Smooth muscle cell (in vitro differentiated cells): ENCODE measurements around the gene HMX2. TPM values are rescaled to one million over a fixed set of nuclear protein-coding genes. Genes with fewer than 3 reads are reported as not detected.

Source experiments
- DNase-seq: peaks from one replicate; lab custom pipeline; 2025; ENCODE audit not compliant: unreplicated experiment; lab: John Stamatoyannopoulos, UW
- H2AFZ ChIP-seq: fragments of 200-600 bp; sonication (generic); 2 replicates; pipeline ENCODE4 v1.6.0; 2016; ENCODE audit warnings: antibody characterized with exemption, low read depth, mild to moderate bottlenecking
- H3F3A ChIP-seq: fragments of 200-600 bp; sonication (generic); 2 replicates; pipeline ENCODE4 v1.6.0; 2017; ENCODE audit warnings: antibody characterized with exemption, low read depth
- H3K27ac ChIP-seq: fragments of 200-600 bp; sonication (generic); 2 replicates; pipeline ENCODE4 v1.5.1; 2016; ENCODE audit warnings: low read depth, mild to moderate bottlenecking
- H3K27me3 ChIP-seq: fragments of 200-600 bp; sonication (generic); 2 replicates; pipeline ENCODE4 v1.6.1; 2016; ENCODE audit warnings: low read depth, mild to moderate bottlenecking
- H3K36me3 ChIP-seq: fragments of 200-600 bp; sonication (generic); 2 replicates; pipeline ENCODE4 v1.5.1; 2016; ENCODE audit warnings: low read depth
- H3K4me1 ChIP-seq: fragments of 200-600 bp; sonication (generic); 2 replicates; pipeline ENCODE4 v1.5.1; 2016; ENCODE audit warnings: low read depth
- H3K4me2 ChIP-seq: fragments of 200-600 bp; sonication (generic); 2 replicates; pipeline ENCODE4 v1.6.0; 2016; ENCODE audit warnings: mild to moderate bottlenecking
- H3K4me3 ChIP-seq: fragments of 200-600 bp; sonication (generic); 2 replicates; pipeline ENCODE4 v1.5.1; 2016; ENCODE audit warnings: mild to moderate bottlenecking
- H3K79me2 ChIP-seq: fragments of 200-600 bp; sonication (generic); 2 replicates; pipeline ENCODE4 v1.6.0; 2016; ENCODE audit warnings: low read depth, mild to moderate bottlenecking
- H3K9ac ChIP-seq: fragments of 200-600 bp; sonication (generic); 2 replicates; pipeline ENCODE4 v1.6.0; 2016; ENCODE audit warnings: low read depth
- H3K9me3 ChIP-seq: fragments of 200-600 bp; sonication (generic); replicated peaks from 2 replicates; pipeline ENCODE4 v1.5.1; 2016; ENCODE audit warnings: low read depth
- H4K20me1 ChIP-seq: fragments of 200-600 bp; sonication (generic); 2 replicates; pipeline ENCODE4 v1.6.0; 2016; ENCODE audit warnings: low read depth
- CTCF ChIP-seq: fragments of 200-600 bp; sonication (generic); IDR thresholded peaks from 2 replicates; pipeline ENCODE4 v1.5.1; 2017; ENCODE audit warnings: borderline replicate concordance, mild to moderate bottlenecking, antibody characterized with exemption; ENCODE audit not compliant: insufficient read depth, poor library complexity, severe bottlenecking
- WGBS: methylation state at CpG from one replicate; pipeline ENCODE4 v1.1.7; 2016; ENCODE audit warnings: low lambda C conversion rate; 5-methylcytosine and 5-hydroxymethylcytosine counted together
- polyA plus RNA-seq: library from polyadenylated mRNA; unstranded; fragments of >200 nt; fragmentation: Nextera tagmentation; extraction: Ambion mirVana; gene quantifications from 2 replicates; pipeline ENCODE4 v1.2.1, GENCODE V29; 2016
- total RNA-seq: library from RNA; depleted of rRNA; stranded (reverse); fragments of >200 nt; gene quantifications from 2 replicates; pipeline ENCODE4 v1.2.3, GENCODE V29; 2014

HMX2 gene
- total and polyA plus RNA-seq, 2 experiments from 2014 or later = not detected

- no peaks in the 10 kb centered on the region for H3K79me2 ChIP-seq
- H2AFZ ChIP-seq = no peak overlapping the region
- H3K27ac ChIP-seq = no peak overlapping the region
- peak overlapping the region; percentile 76 for H3K4me2 ChIP-seq
- no peaks in the 10 kb centered on the region for H4K20me1 ChIP-seq
- TF ChIP-seq CTCF = no peak
- 5% methylated on average over 43 of the region's 43 CpGs for WGBS
- H3K4me3 ChIP-seq = no peak overlapping the region
- H3K27me3 ChIP-seq = peaks cover 100% of the 10 kb centered on the region
- H3K4me1 ChIP-seq = peaks cover 29% of the 10 kb centered on the region
- H3F3A ChIP-seq = no peaks in the 10 kb centered on the region
- H3K36me3 ChIP-seq = no peaks in the 10 kb centered on the region
- DNase-seq = no peak
- H3K9ac ChIP-seq = no peak overlapping the region
- no peaks in the 10 kb centered on the region for H3K9me3 ChIP-seq
Observed at GRCh38 chr10:123140164-123140982, 7.6 kb upstream of the HMX2 start.

GRCh38 chr10:123140983-123141390, 6.9 kb upstream of the HMX2 start:
- Histone ChIP-seq H3K36me3 (no peaks in the 10 kb centered on the region), H3K27ac (no peak overlapping the region), H3K9me3 (no peaks in the 10 kb centered on the region), H2AFZ (no peak overlapping the region), H3K4me2 (no peak overlapping the region), H4K20me1 (no peaks in the 10 kb centered on the region), H3K4me1 (peaks cover 32% of the 10 kb centered on the region), H3F3A (no peaks in the 10 kb centered on the region), H3K4me3 (no peak overlapping the region), H3K79me2 (no peaks in the 10 kb centered on the region), H3K27me3 (peaks cover 100% of the 10 kb centered on the region), H3K9ac (no peak overlapping the region)
- no peak for DNase-seq
- WGBS = 20% methylated on average over 6 of the region's 6 CpGs
- TF ChIP-seq CTCF = no peak

- no peak for DNase-seq
- no peaks in the 10 kb centered on the region for H4K20me1 ChIP-seq
- 13% methylated on average over 29 of the region's 38 CpGs for WGBS
- no peak for TF ChIP-seq CTCF
- H3K4me1 ChIP-seq = peaks cover 33% of the 10 kb centered on the region
- no peaks in the 10 kb centered on the region for H3F3A ChIP-seq
- no peak overlapping the region for H3K27ac ChIP-seq
- H2AFZ ChIP-seq = no peak overlapping the region
- peaks cover 100% of the 10 kb centered on the region for H3K27me3 ChIP-seq
- no peaks in the 10 kb centered on the region for H3K79me2 ChIP-seq
- H3K4me2 ChIP-seq = no peak overlapping the region
- no peaks in the 10 kb centered on the region for H3K9me3 ChIP-seq
- no peak overlapping the region for H3K4me3 ChIP-seq
- H3K36me3 ChIP-seq = no peaks in the 10 kb centered on the region
- no peak overlapping the region for H3K9ac ChIP-seq
Observed at GRCh38 chr10:123141791-123142700, 5.9 kb upstream of the HMX2 start.
